Pancreas (tissue), 10 donors: Measurements from ENCODE around the gene PKIB. TPM values are rescaled to one million over a fixed set of nuclear protein-coding genes. Genes with fewer than 3 reads are reported as not detected.

Experiments used
- ATAC-seq, 4 donors: fragments of 200-7000 bp; cut with Tn5 transposase; one replicate each; pipeline versions ENCODE4 v1.8.0 to v1.9.1; 2020; ENCODE audit warnings: mild to moderate bottlenecking in 4 of 4, moderate library complexity in 4 of 4
- DNase-seq, 6 donors: peaks; one replicate each; pipeline ENCODE4 v3.0.0-alpha.2; 2020
- FAIRE-seq: peaks from 2 replicates; lab custom pipeline; 2012; peaks lifted over from hg19 to GRCh38; lab: Jason Lieb, UNC
- H3K27ac ChIP-seq, 4 donors: fragments of 200-600 bp; sonication (generic); 1 replicate in 3 of 4; 2 replicates in 1 of 4; pipeline versions ENCODE4 v1.5.0 to v1.8.0; 2020
- H3K27me3 ChIP-seq, 4 donors: fragments of 200-600 bp; one replicate each; pipeline ENCODE4 v1.8.0; 2021
- H3K36me3 ChIP-seq, 3 donors: fragments of 200-600 bp; sonication (generic) in 1 of 3; one replicate each; pipeline versions ENCODE4 v1.5.0 to v1.8.0; 2020 to 2021
- H3K4me1 ChIP-seq, 3 donors: fragments of 200-600 bp; one replicate each; pipeline ENCODE4 v1.8.0; 2021
- H3K4me3 ChIP-seq, 4 donors: fragments of 200-600 bp; sonication (generic) in 2 of 4; one replicate each; pipeline versions ENCODE4 v1.5.0 to v1.8.0; 2020 to 2021
- H3K9me3 ChIP-seq, 4 donors: fragments of 200-600 bp; one replicate each; pipeline ENCODE4 v1.8.0; 2021
- CTCF ChIP-seq, 4 donors: fragments of 200-600 bp; sonication (generic) in 3 of 4; IDR thresholded peaks; one replicate each; pipeline versions ENCODE4 v1.5.0 to v1.8.0; 2021; ENCODE audit warnings: antibody characterized with exemption in 4 of 4
- WGBS, 2 donors: extraction: QIAGEN DNeasy Blood & Tissue Kit; methylation state at CpG; one replicate each; pipeline ENCODE4 v1.1.7; 2013; 5-methylcytosine and 5-hydroxymethylcytosine counted together
- intact Hi-C, 3 donors: fragments of 100-400 bp; cut with DNase I; formaldehyde crosslinking; loops; one replicate each; pipeline versions ENCODE4 v1.11.1 to v1.14.2; 2022
- polyA plus RNA-seq, 2 donors: library from polyadenylated mRNA; stranded (reverse); fragments of 200-250 nt; gene quantifications; one replicate each; pipeline ENCODE4 v1.2.3, GENCODE V29; 2013
- total RNA-seq, 6 donors: library from RNA; stranded (reverse); fragmentation: NEBNext Ultra II Directional in 4 of 6; extraction: Animal tissue kit (Norgen Biotek cat#: 25700) in 4 of 6; gene quantifications; one replicate each; pipeline versions ENCODE4 v1.2.1 to v1.2.4, GENCODE V29; 2021 to 2023
- donor health status: healthy with polysubstance abuse.
- donor health status: DM: no; HTN: no; CAD: no; lungs with moderate emphysema.
- donor health status: DM: no; HTN: no; CAD: no.
- donor health status: control.
- donor health status: control.
- donor health status: Bipolar disorder and iron deficiency.
- donor health status: DM: yes; HTN: yes; CAD: no.
- donor health status: DM: no; HTN: no; CAD: no.
- donor health status: DM: no; HTN: no; CAD: no.
- donor health status: DM: yes; HTN: yes; CAD: no.

PKIB gene
- total and polyA plus RNA-seq, 8 donors = 1.2 to 21.1 (median 5.4) TPM

GRCh38 chr6:122751326-122751725 lies 141.1 kb downstream of the PKIB start:
- WGBS, 2 donors = 72 to 83% methylated on average over 3 of the region's 3 CpGs
- FAIRE-seq = no peak
- intact Hi-C loops = no loop called here

GRCh38 chr6:122752459-122752858 lies 142.3 kb downstream of the PKIB start:
- intact Hi-C loops = no loop called here
- Histone ChIP-seq H3K4me1 (no peaks in the 10 kb centered on the region), H3K27ac (no peak overlapping the region), H3K27me3 (no peaks in the 10 kb centered on the region), H3K4me3 (no peak overlapping the region), H3K9me3 (no peaks in the 10 kb centered on the region), H3K36me3 (no peaks in the 10 kb centered on the region)
- DNase-seq (no peak), FAIRE-seq (no peak), ATAC-seq (no peak)
- no peak for TF ChIP-seq CTCF (IDR thresholded peaks at IDR 0.05)
- WGBS, 2 donors = 35 to 100% methylated on average over 1 of the region's 1 CpG

More at GRCh38 chr6:122751326-122751725, 141.1 kb downstream of the PKIB start:
- no peak for DNase-seq
- no peak overlapping the region for H3K27ac ChIP-seq
- no peak overlapping the region for H3K4me3 ChIP-seq
- TF ChIP-seq CTCF (IDR thresholded peaks at IDR 0.05) = no peak
- H3K4me1 ChIP-seq = no peaks in the 10 kb centered on the region
- no peaks in the 10 kb centered on the region for H3K27me3 ChIP-seq
- H3K9me3 ChIP-seq = no peaks in the 10 kb centered on the region
- no peaks in the 10 kb centered on the region for H3K36me3 ChIP-seq
- no peak for ATAC-seq

GRCh38 chr6:122753000-122753687 lies 142.9 kb downstream of the PKIB start:
- H3K4me1 ChIP-seq = no peaks in the 10 kb centered on the region
- H3K4me3 ChIP-seq = no peak overlapping the region
- FAIRE-seq (no peak), DNase-seq (no peak), ATAC-seq (peak in 1 of 4 donors; percentile 35)
- no peak overlapping the region for H3K27ac ChIP-seq
- H3K27me3 ChIP-seq = no peaks in the 10 kb centered on the region
- TF ChIP-seq CTCF (IDR thresholded peaks at IDR 0.05) = no peak
- 72 to 82% methylated on average over 10 of the region's 10 CpGs for WGBS, 2 donors
- H3K36me3 ChIP-seq = no peaks in the 10 kb centered on the region
- H3K9me3 ChIP-seq = no peaks in the 10 kb centered on the region
- intact Hi-C loops = no loop called here

DNA sequence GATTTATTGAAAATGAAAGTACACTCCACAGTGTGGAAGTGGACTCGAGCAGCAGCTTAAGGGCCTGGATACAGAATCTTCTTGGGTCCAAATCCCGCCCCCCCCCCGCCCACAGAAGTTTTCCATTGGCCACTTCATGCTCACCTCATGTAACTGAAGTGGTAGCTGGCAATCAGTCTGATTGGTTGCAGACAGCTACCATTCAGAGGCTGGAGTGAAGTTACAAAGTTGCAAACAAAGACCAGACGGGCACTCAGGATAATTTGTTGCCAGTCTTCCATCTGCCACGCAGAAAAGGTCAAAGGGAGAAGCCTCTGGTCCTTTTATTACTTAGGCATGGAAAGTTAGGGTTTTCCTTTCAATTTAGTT lies 143.5 kb downstream of the PKIB start:
- DNase-seq = no peak
- Histone ChIP-seq H3K27ac (no peak overlapping the region), H3K36me3 (no peaks in the 10 kb centered on the region), H3K9me3 (no peaks in the 10 kb centered on the region), H3K27me3 (no peaks in the 10 kb centered on the region), H3K4me1 (no peaks in the 10 kb centered on the region), H3K4me3 (no peak overlapping the region)
- peak in 2 of 4 donors; percentile 45 to 69 for ATAC-seq
- 41 to 49% methylated on average over 5 of the region's 5 CpGs for WGBS, 2 donors
- no peak for FAIRE-seq
- intact Hi-C loops = no loop called here
- no peak for TF ChIP-seq CTCF (IDR thresholded peaks at IDR 0.05)

DNA sequence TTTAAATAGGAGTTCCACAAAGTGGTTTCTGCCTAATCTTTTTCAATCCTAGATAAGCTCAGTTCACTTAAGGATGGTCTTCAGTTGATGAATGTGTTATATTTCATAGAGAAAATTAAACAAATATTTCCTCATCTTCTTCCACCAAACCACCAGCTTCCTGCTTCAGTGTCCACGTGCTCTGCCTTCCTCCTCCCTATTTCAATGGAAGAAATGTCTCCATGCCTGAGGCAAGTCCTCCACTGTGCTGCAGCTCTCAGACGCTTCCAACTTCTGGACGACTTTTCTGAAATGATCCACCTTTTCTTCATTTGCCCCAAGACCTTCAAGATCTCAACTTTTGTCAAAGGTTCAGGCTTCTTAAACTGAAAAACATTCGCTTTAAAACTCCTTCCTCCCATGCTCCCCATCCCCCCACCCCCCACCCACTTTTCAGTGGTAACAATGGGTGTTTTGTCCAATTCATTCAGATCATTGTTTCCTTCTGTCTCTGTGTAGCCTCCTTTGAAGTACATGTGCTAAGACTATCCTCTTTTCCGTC lies 144.1 kb downstream of the PKIB start:
- no peaks in the 10 kb centered on the region for H3K27me3 ChIP-seq
- intact Hi-C loops = no loop called here
- H3K4me1 ChIP-seq = no peaks in the 10 kb centered on the region
- no peaks in the 10 kb centered on the region for H3K36me3 ChIP-seq
- 75 to 77% methylated on average over 5 of the region's 5 CpGs for WGBS, 2 donors
- FAIRE-seq = no peak
- H3K27ac ChIP-seq = no peak overlapping the region
- H3K4me3 ChIP-seq = no peak overlapping the region
- H3K9me3 ChIP-seq = no peaks in the 10 kb centered on the region
- no peak for DNase-seq
- no peak for TF ChIP-seq CTCF (IDR thresholded peaks at IDR 0.05)
- no peak for ATAC-seq
